Mucosa of rectum (tissue), 2 donors: ENCODE results near the gene ANKRD31.
"Not testable (repeated sequence)": the region's sequence is repeated elsewhere in the genome, so short reads cannot be mapped to it uniquely, and the experiment has no call there.

Experiments
- H3K27ac ChIP-seq, 2 donors: one replicate each; pipeline ENCODE4 v1.7.0; 2013; ENCODE audit warnings: inconsistent platforms in 2 of 2, low read depth in 2 of 2, low read length in 2 of 2
- H3K27me3 ChIP-seq, 2 donors: one replicate each; pipeline ENCODE4 v1.7.0; 2013; ENCODE audit warnings: low read length in 2 of 2; ENCODE audit not compliant: control insufficient read depth in 2 of 2, insufficient read depth in 2 of 2
- H3K36me3 ChIP-seq, 2 donors: one replicate each; pipeline ENCODE4 v1.7.0; 2013; ENCODE audit warnings: low read length in 2 of 2; ENCODE audit not compliant: control insufficient read depth in 2 of 2, insufficient read depth in 2 of 2
- H3K4me1 ChIP-seq, 2 donors: one replicate each; pipeline ENCODE4 v1.7.0; 2013; ENCODE audit warnings: low read length in 2 of 2, mild to moderate bottlenecking in 1 of 2; ENCODE audit not compliant: control insufficient read depth in 2 of 2, insufficient read depth in 2 of 2
- H3K4me3 ChIP-seq, 2 donors: one replicate each; pipeline ENCODE4 v1.7.0; 2013; ENCODE audit warnings: low read length in 2 of 2
- H3K9ac ChIP-seq, 2 donors: one replicate each; pipeline ENCODE4 v1.7.0; 2013; ENCODE audit warnings: low read length in 2 of 2, low read depth in 1 of 2, mild to moderate bottlenecking in 1 of 2
- H3K9me3 ChIP-seq, 2 donors: one replicate each; pipeline ENCODE4 v1.7.0; 2013; ENCODE audit warnings: low read length in 2 of 2; ENCODE audit not compliant: control insufficient read depth in 2 of 2
- donor health status: healthy.
- donor health status: Normal muscosa, but diverticular disease.

Gene ANKRD31

GRCh38 chr5:75270605-75271004, 33.9 kb upstream of the ANKRD31 start:
- not testable (repeated sequence) for H3K4me3 ChIP-seq, H3K36me3 ChIP-seq, H3K9me3 ChIP-seq, H3K9ac ChIP-seq, H3K27ac ChIP-seq, H3K27me3 ChIP-seq
- H3K4me1 ChIP-seq, result peaks cover 9 to 16% of the 10 kb centered on the region in 2 donors

- peak overlapping the region; percentile 45 to 51 for H3K27ac ChIP-seq
- no peaks in the 10 kb centered on the region for H3K9me3 ChIP-seq
- H3K36me3 ChIP-seq, result no peaks in the 10 kb centered on the region
- H3K4me1 ChIP-seq, result peaks cover 17 to 31% of the 10 kb centered on the region in 2 donors
- H3K4me3 ChIP-seq, result no peak overlapping the region
- H3K9ac ChIP-seq, result peak overlapping the region in 1 of 2 donors; percentile 27
- H3K27me3 ChIP-seq, result no peaks in the 10 kb centered on the region
Measured at GRCh38 chr5:75265731-75266130, 29.1 kb upstream of the ANKRD31 start.

GRCh38 chr5:75262271-75262670, 25.6 kb upstream of the ANKRD31 start:
- no peak overlapping the region for H3K9ac ChIP-seq
- no peak overlapping the region for H3K4me3 ChIP-seq
- H3K36me3 ChIP-seq, result no peaks in the 10 kb centered on the region
- H3K27me3 ChIP-seq, result no peaks in the 10 kb centered on the region
- peaks cover 17 to 37% of the 10 kb centered on the region in 2 donors for H3K4me1 ChIP-seq
- H3K27ac ChIP-seq, result peak overlapping the region; percentile 10 to 44
- H3K9me3 ChIP-seq, result no peaks in the 10 kb centered on the region

GRCh38 chr5:75260708-75261107, 24.0 kb upstream of the ANKRD31 start:
- H3K27ac ChIP-seq, result peak overlapping the region in 1 of 2 donors; percentile 0
- H3K9ac ChIP-seq, result no peak overlapping the region
- H3K4me3 ChIP-seq, result no peak overlapping the region
- peaks cover 14 to 28% of the 10 kb centered on the region in 2 donors for H3K4me1 ChIP-seq
- no peaks in the 10 kb centered on the region for H3K36me3 ChIP-seq
- H3K27me3 ChIP-seq, result no peaks in the 10 kb centered on the region
- H3K9me3 ChIP-seq, result no peaks in the 10 kb centered on the region

GRCh38 chr5:75250452-75250851, 13.8 kb upstream of the ANKRD31 start:
- H3K9ac ChIP-seq, H3K27ac ChIP-seq, H3K4me1 ChIP-seq, H3K9me3 ChIP-seq, H3K4me3 ChIP-seq, H3K36me3 ChIP-seq, H3K27me3 ChIP-seq: not testable (repeated sequence)

GRCh38 chr5:75245023-75245422, 8.3 kb upstream of the ANKRD31 start:
- no peak overlapping the region for H3K4me3 ChIP-seq
- no peaks in the 10 kb centered on the region for H3K4me1 ChIP-seq
- no peaks in the 10 kb centered on the region for H3K36me3 ChIP-seq
- H3K9me3 ChIP-seq, result no peaks in the 10 kb centered on the region
- H3K27ac ChIP-seq, result no peak overlapping the region
- H3K9ac ChIP-seq, result no peak overlapping the region
- H3K27me3 ChIP-seq, result no peaks in the 10 kb centered on the region

GRCh38 chr5:75243510-75243909, 6.8 kb upstream of the ANKRD31 start:
- H3K9ac ChIP-seq, result no peak overlapping the region
- no peaks in the 10 kb centered on the region for H3K9me3 ChIP-seq
- H3K27me3 ChIP-seq, result no peaks in the 10 kb centered on the region
- no peaks in the 10 kb centered on the region for H3K36me3 ChIP-seq
- H3K4me3 ChIP-seq, result no peak overlapping the region
- H3K4me1 ChIP-seq, result no peaks in the 10 kb centered on the region
- H3K27ac ChIP-seq, result no peak overlapping the region

GRCh38 chr5:75243100-75243499, 6.4 kb upstream of the ANKRD31 start:
- Histone ChIP-seq H3K27ac (no peak overlapping the region), H3K27me3 (no peaks in the 10 kb centered on the region), H3K36me3 (no peaks in the 10 kb centered on the region), H3K9me3 (no peaks in the 10 kb centered on the region), H3K4me3 (no peak overlapping the region), H3K4me1 (no peaks in the 10 kb centered on the region), H3K9ac (no peak overlapping the region)

- Histone ChIP-seq H3K27me3 (no peaks in the 10 kb centered on the region), H3K36me3 (no peaks in the 10 kb centered on the region), H3K9ac (no peak overlapping the region), H3K4me3 (no peak overlapping the region), H3K27ac (no peak overlapping the region), H3K9me3 (no peaks in the 10 kb centered on the region), H3K4me1 (peaks cover 0 to 3% of the 10 kb centered on the region in 2 donors)
Measured at GRCh38 chr5:75242067-75242466, 5.4 kb upstream of the ANKRD31 start.

- Histone ChIP-seq H3K4me1 (peaks cover 0 to 7% of the 10 kb centered on the region in 2 donors), H3K4me3 (no peak overlapping the region), H3K27ac (no peak overlapping the region)
Measured at GRCh38 chr5:75239681-75240080, 3.0 kb upstream of the ANKRD31 start.

GRCh38 chr5:75235711-75236110, 967 bp downstream of the ANKRD31 start:
- no peaks in the 10 kb centered on the region for H3K27me3 ChIP-seq
- H3K4me1 ChIP-seq, result peaks cover 0 to 7% of the 10 kb centered on the region in 2 donors
- peak overlapping the region in 1 of 2 donors; percentile 64 for H3K9ac ChIP-seq
- H3K36me3 ChIP-seq, result no peaks in the 10 kb centered on the region
- H3K27ac ChIP-seq, result no peak overlapping the region
- H3K9me3 ChIP-seq, result no peaks in the 10 kb centered on the region
- no peak overlapping the region for H3K4me3 ChIP-seq

More at GRCh38 chr5:75239681-75240080, 3.0 kb upstream of the ANKRD31 start:
- no peaks in the 10 kb centered on the region for H3K9me3 ChIP-seq
- no peak overlapping the region for H3K9ac ChIP-seq
- H3K27me3 ChIP-seq, result no peaks in the 10 kb centered on the region
- no peaks in the 10 kb centered on the region for H3K36me3 ChIP-seq
